Measurements from ENCODE around the gene HGFAC. TPM values are rescaled to one million over a fixed set of nuclear protein-coding genes. Genes with fewer than 3 reads are reported as not detected.

Gene HGFAC
- total RNA-seq: 177 TPM

DNA sequence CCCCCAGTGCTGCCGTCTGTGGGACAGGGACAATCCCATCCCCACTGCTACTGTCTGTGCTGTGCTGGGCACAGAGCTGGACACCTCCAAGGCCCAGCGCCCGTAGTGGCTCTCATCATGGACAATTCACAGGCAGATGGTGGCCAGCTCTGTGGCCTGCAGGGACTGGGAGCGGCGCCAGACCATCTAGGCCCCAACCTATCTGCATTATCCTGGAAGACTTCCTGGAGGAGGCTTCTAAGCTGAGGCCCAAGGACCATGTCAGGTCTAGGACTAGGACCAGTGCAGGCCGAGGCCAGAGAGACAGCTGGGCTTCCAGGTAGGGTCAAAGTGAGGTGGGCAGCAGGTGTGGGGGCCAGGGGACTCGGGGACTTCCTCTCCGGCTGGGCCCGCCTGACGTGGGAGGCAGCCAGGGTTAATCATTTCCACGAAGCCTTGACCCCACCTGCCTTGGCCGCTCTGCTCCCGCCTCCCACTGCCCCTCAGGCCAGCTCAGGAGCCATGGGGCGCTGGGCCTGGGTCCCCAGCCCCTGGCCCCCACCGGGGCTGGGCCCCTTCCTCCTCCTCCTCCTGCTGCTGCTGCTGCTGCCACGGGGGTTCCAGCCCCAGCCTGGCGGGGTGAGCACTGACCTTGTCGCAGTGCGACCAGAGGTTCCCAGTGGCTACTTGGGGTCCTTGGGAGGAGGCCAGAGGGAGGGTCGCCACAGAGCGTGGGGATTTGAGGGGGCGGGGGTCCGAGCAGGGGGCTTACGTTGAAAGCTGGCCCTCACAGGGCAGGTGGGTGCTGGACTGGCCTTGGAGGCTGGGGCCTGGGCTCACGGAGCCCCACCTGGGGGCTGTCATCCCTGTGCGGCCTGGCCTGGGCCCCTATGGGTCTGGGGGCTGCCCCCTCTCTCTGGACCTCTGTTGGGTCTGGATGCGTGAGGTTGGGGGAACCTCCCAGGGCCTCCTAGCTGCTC lies at the start of gene HGFAC:
TSS of gene HGFAC (plus strand) at position 468 of the 959 bp plus-strand sequence. CDS start at position 502, 34 bp downstream.
- peak; percentile 81 for DNase-seq (ENCODE audit: low spot score)
- ATAC-seq: peak; percentile 68

DNA sequence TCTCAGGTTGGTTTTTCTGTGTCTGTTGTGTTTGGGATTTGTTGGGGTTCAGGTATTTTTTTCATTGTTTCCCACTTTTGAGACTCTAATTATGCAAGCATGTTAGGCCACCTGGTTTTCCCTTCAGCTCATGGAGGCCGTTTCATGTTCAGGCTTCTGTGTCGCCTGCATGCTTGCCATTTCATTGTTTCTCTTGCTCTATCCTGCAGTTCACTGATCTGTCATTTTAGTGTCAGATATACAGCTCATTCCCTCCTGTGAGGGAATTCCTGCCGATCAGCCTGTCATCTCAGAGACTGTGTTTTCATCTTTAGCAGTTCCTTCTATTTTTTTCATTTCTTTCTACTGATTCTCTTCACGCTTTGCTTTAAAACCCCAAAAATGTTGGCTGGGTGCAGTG lies 49.4 kb upstream of the HGFAC start:
- ATAC-seq (no peak), DNase-seq (ENCODE audit: low spot score) (no peak)

GRCh38 chr4:3393171-3393570 lies 48.6 kb upstream of the HGFAC start:
- ATAC-seq: no peak

DNA sequence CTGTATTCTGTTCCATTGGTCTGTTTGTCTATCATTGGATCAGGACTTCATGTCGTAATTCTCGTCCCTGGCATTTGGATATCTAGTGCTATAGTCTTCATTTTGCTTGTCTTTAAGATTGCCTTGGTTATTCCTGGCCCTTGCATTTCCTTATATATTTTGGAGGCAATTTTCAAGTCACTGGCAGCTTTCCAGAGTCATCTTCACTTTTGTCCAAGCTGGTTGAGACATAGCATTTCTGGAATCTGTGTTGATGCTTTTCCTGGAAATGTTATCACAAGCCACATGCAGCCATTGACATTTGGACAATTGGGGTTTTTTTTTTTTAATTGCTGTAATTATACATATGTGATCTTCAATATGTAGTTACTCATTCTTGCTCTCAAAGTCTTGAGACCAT lies 45.2 kb upstream of the HGFAC start:
- DNase-seq (ENCODE audit: low spot score): no peak
- no peak for ATAC-seq

More at GRCh38 chr4:3393171-3393570, 48.6 kb upstream of the HGFAC start:
- no peak for DNase-seq (ENCODE audit: low spot score)

DNA sequence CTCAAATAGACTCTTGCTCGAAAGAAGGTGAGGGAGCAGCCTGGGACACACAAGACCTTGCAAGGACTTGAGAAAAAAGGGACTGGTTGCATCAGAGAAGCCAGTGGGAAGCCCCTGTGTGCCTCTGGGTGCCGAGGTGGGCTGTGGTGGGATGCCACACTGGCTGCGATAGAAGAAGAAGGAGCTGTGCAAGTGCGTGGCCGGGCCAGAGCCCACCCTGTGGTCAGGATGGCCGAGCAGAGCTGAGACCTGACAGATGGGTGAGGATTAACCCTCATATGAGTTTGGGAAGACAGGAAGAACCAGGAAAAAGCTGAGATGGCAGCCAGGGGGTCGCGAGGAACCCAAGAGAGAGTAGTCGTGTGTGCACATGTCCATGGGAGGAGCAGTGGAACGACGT lies 44.6 kb upstream of the HGFAC start:
- ATAC-seq (no peak), DNase-seq (ENCODE audit: low spot score) (no peak)

DNA sequence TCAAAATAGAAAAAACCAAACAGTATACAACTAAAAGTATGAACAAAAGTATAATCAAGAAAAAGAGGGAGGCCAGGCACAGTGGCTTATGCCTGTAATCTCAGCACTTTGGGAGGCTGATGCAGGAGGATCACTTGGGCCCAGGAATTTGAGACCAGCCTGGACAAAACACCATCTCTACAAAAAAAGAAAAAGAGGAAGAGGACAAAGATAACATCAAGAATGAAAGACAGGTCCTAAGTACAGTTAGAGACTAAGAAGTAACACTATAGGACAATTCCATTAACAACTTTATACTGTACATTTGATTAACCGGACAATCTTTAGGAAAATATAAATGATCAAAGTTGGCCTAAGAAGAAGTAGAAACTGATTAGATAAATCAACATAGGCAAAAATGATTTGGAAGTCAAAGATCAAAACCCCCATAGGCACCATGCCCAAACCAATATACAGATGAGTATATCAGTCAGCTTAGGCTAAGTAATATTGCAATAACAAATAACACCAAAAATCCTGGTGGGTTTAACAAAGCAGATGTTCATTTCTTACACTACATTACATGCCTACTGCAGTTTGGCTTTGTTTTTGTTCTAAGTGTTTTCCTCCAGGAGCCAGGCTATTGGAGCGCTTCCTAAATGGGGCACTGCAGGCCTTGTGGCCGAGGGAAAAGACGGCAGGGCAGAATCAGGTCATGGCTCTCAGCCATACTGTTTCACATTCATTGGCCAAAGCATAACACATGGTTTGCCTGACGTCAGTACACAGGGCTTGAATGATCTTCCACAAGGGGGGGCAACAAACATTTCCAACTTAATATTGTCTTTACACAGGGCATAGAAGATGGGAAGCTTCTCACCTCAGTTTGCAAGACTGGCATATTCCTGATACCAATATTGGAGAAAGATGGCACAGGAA lies 42.2 kb upstream of the HGFAC start:
- peak; percentile 73 for DNase-seq (ENCODE audit: low spot score)
- ATAC-seq: peak; percentile 94

DNA sequence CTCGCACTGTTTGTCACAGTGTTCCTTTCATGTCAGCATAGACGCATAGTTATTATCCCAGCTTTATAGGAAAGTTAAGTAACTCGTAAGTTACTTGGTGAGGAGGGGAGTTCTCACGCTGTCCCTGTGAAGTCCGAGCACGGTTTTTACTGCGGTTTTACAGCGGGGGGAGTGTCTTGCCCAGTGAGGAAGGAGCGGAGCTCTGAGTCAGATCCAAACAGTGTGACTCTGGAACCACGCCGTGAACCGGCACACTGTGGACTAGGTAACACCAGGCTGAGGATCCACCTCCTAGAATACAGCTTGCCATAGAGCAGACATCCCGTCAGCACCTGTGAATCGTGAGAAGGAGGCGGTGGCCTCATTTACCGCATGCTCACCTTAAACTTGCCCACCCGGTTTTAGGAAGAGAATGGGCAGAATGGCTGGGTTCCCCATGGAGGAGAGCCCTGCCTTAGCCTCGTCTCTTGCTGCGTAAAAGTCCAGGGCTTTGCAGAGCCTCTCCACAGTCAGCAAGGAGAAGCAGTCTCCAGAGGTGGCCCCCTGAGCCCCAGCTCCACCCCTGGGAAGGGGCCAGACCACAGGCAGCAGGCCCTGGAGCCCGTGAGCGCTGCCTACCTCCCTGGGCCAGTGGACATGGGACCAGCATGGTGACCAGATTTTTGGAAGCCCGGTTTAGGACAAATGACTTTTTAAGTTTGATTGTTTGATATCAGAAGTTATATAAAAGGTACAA lies 40.2 kb upstream of the HGFAC start:
- DNase-seq (ENCODE audit: low spot score) (no peak), ATAC-seq (no peak)

DNA sequence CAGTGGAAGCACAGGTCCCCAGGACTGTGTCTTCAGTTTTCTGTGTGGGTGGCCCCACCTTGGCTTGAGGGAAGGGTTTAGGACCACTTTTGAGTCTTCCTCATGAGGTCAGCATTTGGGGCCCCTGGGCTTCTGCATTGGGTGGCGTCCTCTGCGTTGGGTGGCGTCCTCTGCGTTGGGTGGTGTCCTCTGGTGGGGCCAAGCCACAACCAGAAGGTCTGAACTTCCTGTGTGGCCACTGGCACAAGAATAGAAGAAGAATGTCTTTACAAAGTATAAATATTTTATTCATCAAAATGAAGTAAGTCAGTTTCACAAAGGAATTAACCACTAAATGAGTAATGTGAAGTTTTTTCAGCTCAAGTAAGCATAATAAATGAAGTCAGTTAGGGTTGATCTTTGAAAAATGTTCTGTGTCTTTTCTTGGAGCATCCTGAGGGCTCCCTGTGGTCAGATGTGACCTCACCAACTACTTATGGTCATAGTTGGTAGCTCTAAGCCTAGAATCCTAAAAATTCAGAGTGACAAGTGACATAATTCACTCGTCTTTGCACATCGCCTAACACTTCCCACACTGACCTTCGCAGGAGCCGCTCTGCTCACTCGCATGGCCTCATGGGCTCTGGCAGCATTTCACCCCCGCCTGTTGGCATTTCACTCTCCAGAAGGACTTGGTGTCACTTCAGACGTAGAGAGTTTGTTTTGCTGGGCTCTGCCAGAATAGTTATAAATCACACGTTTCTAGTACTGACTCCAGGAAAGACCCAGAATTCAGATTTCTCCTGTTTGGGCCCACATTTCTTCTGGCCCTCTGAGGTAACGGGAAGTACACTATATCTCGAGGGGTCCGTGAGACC lies 39.0 kb upstream of the HGFAC start:
- peak; percentile 40 for DNase-seq (ENCODE audit: low spot score)
- ATAC-seq: no peak

DNA sequence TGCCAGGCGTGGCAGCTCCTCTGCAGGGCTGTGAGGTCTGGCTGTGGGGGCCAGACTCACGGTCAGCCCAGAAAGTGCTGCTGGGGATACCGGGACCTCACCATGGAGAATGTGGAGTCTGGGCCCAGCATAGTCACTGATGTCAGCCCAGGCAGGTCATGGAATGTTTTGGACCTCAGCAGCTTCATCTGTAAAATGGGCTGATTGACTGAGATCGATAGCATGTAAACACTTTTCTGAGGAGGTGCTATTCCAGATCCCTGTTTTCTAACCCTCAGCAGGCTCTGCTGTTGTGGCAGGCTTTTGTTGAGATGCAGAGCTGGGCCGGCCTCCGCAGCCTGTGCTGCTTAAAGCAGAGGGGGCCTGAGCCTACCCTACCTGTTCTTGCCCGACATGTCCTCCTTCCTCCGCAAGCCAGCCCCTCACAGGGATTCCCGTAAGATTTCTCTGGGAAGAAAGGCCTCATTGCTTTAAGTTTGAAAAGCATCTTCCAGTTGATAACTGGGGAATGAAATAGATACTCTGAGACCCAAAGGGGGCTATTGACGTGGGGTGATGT lies 38.3 kb upstream of the HGFAC start:
- no peak for ATAC-seq

DNA sequence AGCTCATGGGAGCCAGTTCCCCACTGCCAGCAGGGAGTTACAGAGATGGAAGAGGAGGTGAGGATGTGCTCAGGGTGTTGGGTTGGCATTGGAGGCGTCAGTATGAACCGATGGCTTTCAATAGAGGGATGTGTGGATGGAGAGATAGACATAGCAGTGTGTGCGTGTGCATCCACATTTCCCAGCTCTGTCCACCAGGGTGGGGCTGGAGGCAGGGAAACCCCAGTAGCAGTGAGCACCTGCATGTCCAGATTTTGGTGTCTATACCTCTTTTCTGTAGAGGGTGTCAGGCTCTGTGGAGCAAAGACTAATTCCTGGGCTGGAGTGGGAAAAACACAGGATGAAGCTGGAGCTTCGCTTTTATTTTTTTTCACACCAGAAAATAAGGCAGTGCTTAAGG lies 37.2 kb upstream of the HGFAC start:
- peak; percentile 16 for DNase-seq (ENCODE audit: low spot score)

More for the DNA sequence above, 38.3 kb upstream of the HGFAC start:
- DNase-seq (ENCODE audit: low spot score): peak; percentile 22

GRCh38 chr4:3405176-3405575 lies 36.6 kb upstream of the HGFAC start:
- no peak for ATAC-seq
- DNase-seq (ENCODE audit: low spot score): peak; percentile 16

More for the DNA sequence above, 37.2 kb upstream of the HGFAC start:
- ATAC-seq: no peak

- no peak for ATAC-seq
- peak; percentile 45 for DNase-seq (ENCODE audit: low spot score)
These were observed 35.7 kb upstream of the HGFAC start for GRCh38 chr4:3406021-3406420.

DNA sequence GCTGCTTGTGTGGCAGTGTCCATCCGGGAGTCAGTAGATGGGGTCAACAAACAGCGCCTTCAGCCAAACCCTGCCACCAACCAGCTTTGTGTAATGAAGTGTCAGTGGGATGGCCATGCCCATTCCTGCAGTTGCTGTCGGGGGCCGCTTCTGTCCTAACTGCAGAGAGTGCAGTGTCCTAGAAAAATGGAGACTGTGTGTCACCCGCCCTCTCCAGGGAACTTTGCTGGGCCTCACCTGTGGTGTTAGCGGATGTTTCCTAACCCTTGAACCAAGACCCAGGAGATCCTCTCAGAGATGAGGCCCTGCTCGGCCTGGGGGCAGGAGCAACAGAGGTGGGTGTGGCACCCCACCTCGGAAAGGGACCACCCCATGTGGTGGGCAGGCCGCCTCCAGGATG lies 35.3 kb upstream of the HGFAC start:
- ATAC-seq (no peak), DNase-seq (ENCODE audit: low spot score) (peak; percentile 36)

DNA sequence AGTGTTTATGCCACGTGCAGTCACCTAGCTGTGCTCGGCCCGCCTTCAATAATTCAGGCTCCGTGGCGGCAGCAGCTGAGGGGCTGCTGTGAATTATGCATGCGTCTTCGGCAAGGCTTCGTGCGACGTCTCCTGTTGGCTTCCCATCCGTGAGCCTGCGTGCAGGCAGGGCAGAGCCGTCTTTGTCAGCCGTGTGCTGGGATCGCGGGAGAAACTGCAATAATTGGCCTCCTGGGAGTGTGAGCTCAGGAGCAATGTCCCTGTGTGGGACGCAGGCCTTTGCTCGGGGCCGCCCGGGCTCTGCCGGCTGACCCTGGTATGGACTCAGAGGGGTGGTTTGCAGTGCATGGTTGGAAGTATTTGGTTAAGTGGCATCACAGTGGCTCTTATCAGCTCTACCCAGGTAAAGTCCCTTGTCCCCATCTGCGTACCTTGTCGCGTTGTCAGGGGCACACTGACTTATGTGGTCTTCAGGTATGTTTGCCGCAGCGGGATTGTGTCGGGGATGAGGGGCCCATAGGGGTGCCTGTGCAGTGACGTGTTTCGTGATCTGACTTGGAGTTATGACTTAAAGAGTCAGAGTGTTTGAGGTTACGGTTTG lies 34.5 kb upstream of the HGFAC start:
- peak; percentile 62 for ATAC-seq
- DNase-seq (ENCODE audit: low spot score): peak; percentile 74

GRCh38 chr4:3407930-3408792 lies 33.6 kb upstream of the HGFAC start:
- DNase-seq (ENCODE audit: low spot score): peak; percentile 95

DNA sequence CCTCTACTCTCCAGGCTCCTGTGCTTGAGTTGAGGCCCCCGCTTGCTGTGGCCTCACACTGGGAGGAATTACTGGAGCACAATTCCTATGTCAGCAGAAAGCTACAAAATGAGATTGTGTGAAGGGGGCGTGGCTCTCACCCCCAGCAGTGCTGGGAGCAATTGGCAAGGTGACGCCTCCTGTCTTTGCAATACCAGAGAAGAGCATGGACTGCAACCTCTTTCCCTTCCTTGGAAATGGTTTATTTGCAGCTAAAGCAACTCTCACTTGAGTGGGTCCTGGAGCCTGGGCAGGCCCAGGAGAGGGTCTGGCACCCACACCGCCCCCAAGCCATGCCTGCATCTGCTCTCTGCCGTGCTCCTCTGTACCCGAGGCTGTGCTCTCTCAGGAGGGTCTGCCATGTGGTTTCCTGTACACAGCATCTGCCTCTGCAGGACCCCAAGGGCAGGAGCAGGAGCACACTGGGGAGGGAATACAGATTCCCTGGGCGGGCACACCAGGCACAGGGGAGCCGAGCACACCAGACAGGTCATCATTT lies 32.9 kb upstream of the HGFAC start:
- peak; percentile 80 for DNase-seq (ENCODE audit: low spot score)
- ATAC-seq: peak; percentile 66

More at GRCh38 chr4:3407930-3408792, 33.6 kb upstream of the HGFAC start:
- peak; percentile 60 for ATAC-seq

DNA sequence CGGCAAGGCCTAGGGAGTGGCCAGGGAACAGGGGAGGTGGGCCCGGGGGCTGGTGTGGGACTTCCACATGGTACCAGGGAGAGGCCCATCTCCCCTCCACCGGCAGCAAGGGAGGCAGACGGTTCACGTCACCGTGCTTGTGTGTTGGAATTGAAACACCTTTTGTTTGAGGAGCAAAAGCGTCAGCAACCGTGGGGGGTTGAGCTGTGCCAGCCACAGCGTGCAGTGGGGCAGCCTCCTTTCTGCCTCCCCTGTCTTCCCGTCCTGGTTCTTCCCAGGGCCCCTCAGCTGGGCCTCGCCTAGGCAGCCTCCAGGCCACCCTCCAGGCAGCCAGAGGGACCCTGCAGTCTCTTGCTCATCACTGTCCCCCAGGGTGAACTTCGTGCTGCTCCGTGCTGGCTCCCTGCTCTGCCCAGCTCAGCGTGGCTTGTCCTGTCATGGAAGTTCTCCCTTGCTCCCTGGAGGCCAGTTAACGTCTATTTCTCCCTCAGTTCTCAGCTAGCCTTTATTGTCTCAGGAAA lies 32.1 kb upstream of the HGFAC start:
- peak; percentile 45 for ATAC-seq
- peak; percentile 65 for DNase-seq (ENCODE audit: low spot score)

All from left lobe of liver (tissue), 2 donors.